GM12878 (cell line): ENCODE data around the gene PTK6. TPM values are rescaled to one million over a fixed set of nuclear protein-coding genes. Genes with fewer than 3 reads are reported as not detected.

Experiments
- ATAC-seq: fragments of 200-7000 bp; cut with Tn5 transposase; 3 replicates; pipeline ENCODE4 v1.9.1; 2020; ENCODE audit warnings: mild to moderate bottlenecking, moderate library complexity
- BruUV-seq: library from RNA; stranded (reverse); fragments of 400-500 nt; replicated peaks from 2 replicates; lab custom pipeline; 2021; lab: Mats Ljungman, UMichigan
- CTCF ChIA-PET: fragments of 300-600 bp; sonication (Branson Sonifier 250); formaldehyde crosslinking; extraction: SDS; loops from one replicate; lab custom pipeline; 2021; ENCODE audit warnings: inconsistent platforms; lab: Yijun Ruan, JAX
- POLR2A ChIA-PET: fragments of 350-600 bp; formaldehyde crosslinking; extraction: SDS; loops from one replicate; lab custom pipeline; 2021; ENCODE audit warnings: inconsistent platforms; lab: Charles Lee
- RAD21 ChIA-PET: fragments of 300-600 bp; sonication (Branson Sonifier 250); formaldehyde crosslinking; loops from one replicate; lab custom pipeline; 2023; ENCODE audit warnings: antibody characterized with exemption; ENCODE audit not compliant: unreplicated experiment; lab: Charles Lee
- SMC1A ChIA-PET: fragments of 300-600 bp; sonication (Branson Sonifier 250); formaldehyde crosslinking; loops from one replicate; lab custom pipeline; 2023; ENCODE audit not compliant: unreplicated experiment, uncharacterized antibody; lab: Charles Lee
- DNase-seq: peaks from one replicate; pipeline ENCODE4 v3.0.0-alpha.2; 2011; ENCODE audit warnings: low read depth, low spot score
- FAIRE-seq: peaks from 3 replicates; lab custom pipeline; 2011; peaks lifted over from hg19 to GRCh38; lab: Jason Lieb, UNC
- H2AFZ ChIP-seq: 2 replicates; pipeline ENCODE4 v1.6.0; 2011; ENCODE audit warnings: low read depth, low read length, control low read depth; ENCODE audit not compliant: control insufficient read depth
- H3K27ac ChIP-seq: 2 replicates; pipeline ENCODE4 v1.5.1; 2011; ENCODE audit warnings: control low read depth; ENCODE audit not compliant: control insufficient read depth, insufficient read depth
- H3K27me3 ChIP-seq, 2 experiments: replicated peaks in 1 of 2; 2 replicates each; pipeline versions ENCODE4 v1.6.0 to v1.6.1; 2011; ENCODE audit warnings: low read length in 1 of 2; ENCODE audit not compliant: control insufficient read depth in 2 of 2, insufficient read depth in 2 of 2
- H3K36me3 ChIP-seq, 2 experiments: 2 replicates each; pipeline ENCODE4 v1.5.1; 2011; ENCODE audit warnings: low read length in 1 of 2; ENCODE audit not compliant: control insufficient read depth in 2 of 2, insufficient read depth in 2 of 2
- H3K4me1 ChIP-seq: 2 replicates; pipeline ENCODE4 v1.6.1; 2011; ENCODE audit warnings: mild to moderate bottlenecking, low read length, moderate library complexity, mixed read lengths; ENCODE audit not compliant: control insufficient read depth, insufficient read depth
- H3K4me2 ChIP-seq: 2 replicates; pipeline ENCODE4 v1.6.0; 2011; ENCODE audit warnings: control low read depth; ENCODE audit not compliant: control insufficient read depth, insufficient read depth
- H3K4me3 ChIP-seq: fragments of 200-600 bp; sonication (generic); 2 replicates; pipeline ENCODE4 v1.5.1; 2016
- H3K79me2 ChIP-seq: 2 replicates; pipeline ENCODE4 v1.6.0; 2011; ENCODE audit warnings: low read length; ENCODE audit not compliant: control insufficient read depth, insufficient read depth
- H3K9ac ChIP-seq: 2 replicates; pipeline ENCODE4 v1.8.0; 2011; ENCODE audit warnings: low read length, control low read depth, mixed read lengths; ENCODE audit not compliant: control insufficient read depth, insufficient read depth
- H3K9me3 ChIP-seq: replicated peaks from 3 replicates; pipeline ENCODE4 v1.5.1; 2011; ENCODE audit warnings: mild to moderate bottlenecking, low read length; ENCODE audit not compliant: control insufficient read depth, insufficient read depth
- H4K20me1 ChIP-seq: 2 replicates; pipeline ENCODE4 v1.6.0; 2011; ENCODE audit not compliant: control insufficient read depth, insufficient read depth
- CHD2 ChIP-seq: IDR thresholded peaks from 2 replicates; pipeline ENCODE4 v1.6.1; 2011; ENCODE audit warnings: low read depth, low read length, improper control_type of control experiment, borderline replicate concordance
- EP300 ChIP-seq, 2 experiments: fragments of 150-350 bp in 1 of 2; IDR thresholded peaks; 2 replicates each; pipeline ENCODE4 v1.6.1; 2011 to 2012; ENCODE audit warnings: low read depth in 2 of 2, low read length in 2 of 2, borderline replicate concordance in 1 of 2, improper control_type of control experiment in 1 of 2, inconsistent platforms in 1 of 2; ENCODE audit not compliant: control insufficient read depth in 1 of 2
- FOXM1 ChIP-seq: IDR thresholded peaks from 2 replicates; pipeline ENCODE4 v1.6.1; 2012; ENCODE audit warnings: low read depth, mild to moderate bottlenecking, inconsistent platforms, low read length, moderate library complexity
- KLF5 ChIP-seq: fragments of 450-650 bp; IDR thresholded peaks from 2 replicates; pipeline ENCODE4 v1.6.1; 2014; ENCODE audit warnings: mild to moderate bottlenecking; ENCODE audit not compliant: partially characterized antibody
- MTA2 ChIP-seq: fragments of 450-650 bp; IDR thresholded peaks from 2 replicates; pipeline ENCODE4 v1.6.1; 2016; ENCODE audit warnings: low read depth, mild to moderate bottlenecking, moderate library complexity
- MYB ChIP-seq: fragments of 150-350 bp; IDR thresholded peaks from 2 replicates; pipeline ENCODE4 v1.6.1; 2014; ENCODE audit warnings: mild to moderate bottlenecking, low read depth, low read length, borderline replicate concordance
- PKNOX1 ChIP-seq: fragments of 450-650 bp; IDR thresholded peaks from 2 replicates; pipeline ENCODE4 v1.6.1; 2016; ENCODE audit warnings: mild to moderate bottlenecking
- RELB ChIP-seq: fragments of 450-650 bp; IDR thresholded peaks from 2 replicates; pipeline ENCODE4 v1.6.1; 2017; ENCODE audit warnings: low read depth, mild to moderate bottlenecking, moderate library complexity
- TAF1 ChIP-seq: IDR thresholded peaks from 2 replicates; pipeline ENCODE4 v1.6.1; 2011; ENCODE audit warnings: mild to moderate bottlenecking, low read depth, low read length, borderline replicate concordance
- WGBS: methylation state at CpG from one replicate; pipeline ENCODE4 v1.1.6; 2016; ENCODE audit warnings: low lambda C conversion rate; ENCODE audit not compliant: insufficient replicate concordance, insufficient coverage; ENCODE audit errors: missing lambda C conversion rate; 5-methylcytosine and 5-hydroxymethylcytosine counted together
- in situ Hi-C: fragments of 300-500 bp; cut with MboI; formaldehyde crosslinking; loops from 9 replicates; pipeline ENCODE4 v1.14.3; 2018; ENCODE audit warnings: mixed read lengths
- intact Hi-C: fragments of 100-400 bp; cut with micrococcal nuclease; formaldehyde crosslinking; loops from one replicate; pipeline ENCODE4 v1.14.2; 2022; ENCODE audit not compliant: unreplicated experiment
- polyA plus RNA-seq, 11 experiments: library from polyadenylated mRNA; depleted of rRNA in 4 of 11; unstranded in 6 of 11; stranded (reverse) in 5 of 11; fragments of >200 nt; fragmentation: Nextera tagmentation in 4 of 11; fragmentation: Illumina TruSeq in 1 of 11; extraction: Ambion mirVana in 4 of 11; extraction: Trizol in 1 of 11; gene quantifications; 1 replicate in 1 of 11; 2 replicates in 10 of 11; pipeline versions ENCODE4 v1.2.1 to v1.2.3, GENCODE V29; 2011 to 2016; ENCODE audit warnings: inconsistent platforms in 2 of 11, missing spikeins in 2 of 11, low read depth in 1 of 11
- total RNA-seq, 4 experiments: library from RNA; depleted of rRNA in 3 of 4; stranded (reverse); fragments of >200 nt in 3 of 4; fragmentation: Illumina TruSeq in 1 of 4; extraction: Trizol in 1 of 4; gene quantifications; 2 replicates each; pipeline versions ENCODE4 v1.2.1 to v1.2.3, GENCODE V29; 2013 to 2021
- TF ChIP-seq, protein P1 (sequence below): fragments of 450-650 bp; IDR thresholded peaks from 2 replicates; pipeline ENCODE4 v1.6.1; 2017; ENCODE audit warnings: mild to moderate bottlenecking, moderate library complexity

PTK6 gene
- total and polyA plus RNA-seq, 10 of the 15 experiments (the other 5 are each of a cell fraction or from before 2014, with no cell fraction given): 0.02 to 0.21 (median 0.09) TPM; not detected in 3

GRCh38 chr20:63525185-63525584, 12.0 kb downstream of the PTK6 start:
- H3K9me3 ChIP-seq: peaks cover 4% of the 10 kb centered on the region; the same call in 2 of the 3 replicates
- 37% methylated on average over 3 of the region's 3 CpGs for WGBS
- no peak overlapping the region for H3K4me2 ChIP-seq
- CTCF ChIA-PET: no interaction called here
- no TSS peak for BruUV-seq
- intact Hi-C loops: no loop called here
- peaks cover 8% of the 10 kb centered on the region for H3K79me2 ChIP-seq
- in situ Hi-C loops: no loop called here
- ATAC-seq (no peak), DNase-seq (no peak)
- peaks cover 14% of the 10 kb centered on the region for H3K4me1 ChIP-seq
- SMC1A ChIA-PET: no interaction called here
- H3K27me3 ChIP-seq: no peaks in the 10 kb centered on the region; a peak in 1 of 4 replicates
- POLR2A ChIA-PET: interaction anchor here (1.3 kb wide), 1 partner anchor 12 kb away, joined by 3 read pairs; the partner anchor contains the start of gene PTK6
- H3K9ac ChIP-seq: no peak overlapping the region
- H4K20me1 ChIP-seq: no peaks in the 10 kb centered on the region
- TF ChIP-seq MTA2 (no peak), PKNOX1 (no peak), RELB (no peak), CHD2 (no peak), TAF1 (no peak), EP300 (IDR thresholded peaks at IDR 0.05; ENCODE audit: borderline replicate concordance in 1 of 2, control insufficient read depth in 1 of 2, low read depth in 2 of 2, low read length in 2 of 2) (no peak), KLF5 (no peak), MYB (no peak), FOXM1 (no peak)
- TF ChIP-seq, protein P1, sequence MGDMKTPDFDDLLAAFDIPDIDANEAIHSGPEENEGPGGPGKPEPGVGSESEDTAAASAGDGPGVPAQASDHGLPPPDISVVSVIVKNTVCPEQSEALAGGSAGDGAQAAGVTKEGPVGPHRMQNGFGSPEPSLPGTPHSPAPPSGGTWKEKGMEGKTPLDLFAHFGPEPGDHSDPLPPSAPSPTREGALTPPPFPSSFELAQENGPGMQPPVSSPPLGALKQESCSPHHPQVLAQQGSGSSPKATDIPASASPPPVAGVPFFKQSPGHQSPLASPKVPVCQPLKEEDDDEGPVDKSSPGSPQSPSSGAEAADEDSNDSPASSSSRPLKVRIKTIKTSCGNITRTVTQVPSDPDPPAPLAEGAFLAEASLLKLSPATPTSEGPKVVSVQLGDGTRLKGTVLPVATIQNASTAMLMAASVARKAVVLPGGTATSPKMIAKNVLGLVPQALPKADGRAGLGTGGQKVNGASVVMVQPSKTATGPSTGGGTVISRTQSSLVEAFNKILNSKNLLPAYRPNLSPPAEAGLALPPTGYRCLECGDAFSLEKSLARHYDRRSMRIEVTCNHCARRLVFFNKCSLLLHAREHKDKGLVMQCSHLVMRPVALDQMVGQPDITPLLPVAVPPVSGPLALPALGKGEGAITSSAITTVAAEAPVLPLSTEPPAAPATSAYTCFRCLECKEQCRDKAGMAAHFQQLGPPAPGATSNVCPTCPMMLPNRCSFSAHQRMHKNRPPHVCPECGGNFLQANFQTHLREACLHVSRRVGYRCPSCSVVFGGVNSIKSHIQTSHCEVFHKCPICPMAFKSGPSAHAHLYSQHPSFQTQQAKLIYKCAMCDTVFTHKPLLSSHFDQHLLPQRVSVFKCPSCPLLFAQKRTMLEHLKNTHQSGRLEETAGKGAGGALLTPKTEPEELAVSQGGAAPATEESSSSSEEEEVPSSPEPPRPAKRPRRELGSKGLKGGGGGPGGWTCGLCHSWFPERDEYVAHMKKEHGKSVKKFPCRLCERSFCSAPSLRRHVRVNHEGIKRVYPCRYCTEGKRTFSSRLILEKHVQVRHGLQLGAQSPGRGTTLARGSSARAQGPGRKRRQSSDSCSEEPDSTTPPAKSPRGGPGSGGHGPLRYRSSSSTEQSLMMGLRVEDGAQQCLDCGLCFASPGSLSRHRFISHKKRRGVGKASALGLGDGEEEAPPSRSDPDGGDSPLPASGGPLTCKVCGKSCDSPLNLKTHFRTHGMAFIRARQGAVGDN: no peak
- TF ChIP-seq, all 136 proteins: peak for 0
- Histone ChIP-seq H3K27ac (no peak overlapping the region), H3K36me3 (peaks cover 0 to 2% of the 10 kb centered on the region in 2 experiments; a peak in 1 of 4 replicates), H2AFZ (no peak overlapping the region), H3K4me3 (no peak overlapping the region)
- no peak for FAIRE-seq
- RAD21 ChIA-PET: no interaction called here
